GM19240 (cell line): Measurements from ENCODE around the gene FBXO38.

ENCODE experiments used
- DNase-seq: peaks from one replicate; pipeline ENCODE4 v3.0.0; 2011; ENCODE audit warnings: low spot score; ENCODE audit not compliant: insufficient read length

FBXO38 gene

GRCh38 chr5:148385094-148385493 lies 1.3 kb downstream of the FBXO38 start:
- no peak for DNase-seq

GRCh38 chr5:148386041-148386440 lies 2.3 kb downstream of the FBXO38 start:
- no peak for DNase-seq

- no peak for DNase-seq
Measured at GRCh38 chr5:148387325-148387724, 3.6 kb downstream of the FBXO38 start.

GRCh38 chr5:148388696-148389095 lies 4.9 kb downstream of the FBXO38 start:
- no peak for DNase-seq

GRCh38 chr5:148390914-148391313 lies 7.2 kb downstream of the FBXO38 start:
- no peak for DNase-seq

- DNase-seq: no peak
Measured at GRCh38 chr5:148391422-148391821, 7.7 kb downstream of the FBXO38 start.

GRCh38 chr5:148393390-148393741 lies 9.6 kb downstream of the FBXO38 start:
- no peak for DNase-seq

GRCh38 chr5:148394587-148395019 lies 10.8 kb downstream of the FBXO38 start:
- no peak for DNase-seq

GRCh38 chr5:148395031-148395430 lies 11.3 kb downstream of the FBXO38 start:
- no peak for DNase-seq

GRCh38 chr5:148397968-148398595 lies 14.3 kb downstream of the FBXO38 start:
- no peak for DNase-seq

- DNase-seq: no peak
Measured at GRCh38 chr5:148398698-148399121, 15.0 kb downstream of the FBXO38 start.

- DNase-seq: no peak
Measured at GRCh38 chr5:148401604-148402003, 17.8 kb downstream of the FBXO38 start.

- DNase-seq: no peak
Measured at GRCh38 chr5:148403344-148403743, 19.6 kb downstream of the FBXO38 start.

GRCh38 chr5:148406406-148406805 lies 22.6 kb downstream of the FBXO38 start:
- DNase-seq: no peak

- no peak for DNase-seq
Measured at GRCh38 chr5:148408092-148408491, 24.3 kb downstream of the FBXO38 start.

GRCh38 chr5:148412124-148412523 lies 28.4 kb downstream of the FBXO38 start:
- no peak for DNase-seq

- no peak for DNase-seq
Measured at GRCh38 chr5:148414833-148415232, 31.1 kb downstream of the FBXO38 start.

GRCh38 chr5:148416416-148416815 lies 32.7 kb downstream of the FBXO38 start:
- no peak for DNase-seq

GRCh38 chr5:148416921-148417320 lies 33.2 kb downstream of the FBXO38 start:
- DNase-seq: no peak

- DNase-seq: no peak
Measured at GRCh38 chr5:148418511-148418910, 34.8 kb downstream of the FBXO38 start.

- no peak for DNase-seq
Measured at GRCh38 chr5:148421661-148422060, 37.9 kb downstream of the FBXO38 start.

GRCh38 chr5:148425808-148426207 lies 42.0 kb downstream of the FBXO38 start:
- no peak for DNase-seq

GRCh38 chr5:148426514-148426913 lies 42.8 kb downstream of the FBXO38 start:
- no peak for DNase-seq
